ENCODE measurements around the gene GNG14.

Gene GNG14

GRCh38 chr19:12720296-12720695 is 32.5 kb downstream of the GNG14 start:
- no peak for TF ChIP-seq CTCF (IDR thresholded peaks at IDR 0.05; ENCODE audit: insufficient read depth, low read depth, low read length, missing control alignments)
- H3K4me3 ChIP-seq (ENCODE audit: low read length), result peak overlapping the region; percentile 99

GRCh38 chr19:12720851-12721655 is 33.3 kb downstream of the GNG14 start:
- TF ChIP-seq CTCF (IDR thresholded peaks at IDR 0.05; ENCODE audit: insufficient read depth, low read depth, low read length, missing control alignments), result no peak
- DNase-seq (ENCODE audit: low read depth), result peak; percentile 21
- peak overlapping the region; percentile 99 for H3K4me3 ChIP-seq (ENCODE audit: low read length)

More at GRCh38 chr19:12720296-12720695, 32.5 kb downstream of the GNG14 start:
- DNase-seq (ENCODE audit: low read depth), result no peak

- TF ChIP-seq CTCF (IDR thresholded peaks at IDR 0.05; ENCODE audit: insufficient read depth, low read depth, low read length, missing control alignments), result no peak
- H3K4me3 ChIP-seq (ENCODE audit: low read length), result peak overlapping the region; percentile 99
- peak; percentile 63 for DNase-seq (ENCODE audit: low read depth)
These were observed 34.1 kb downstream of the GNG14 start for GRCh38 chr19:12721656-12722565.

GRCh38 chr19:12722566-12723380 is 35.0 kb downstream of the GNG14 start:
- peak overlapping the region; percentile 99 for H3K4me3 ChIP-seq (ENCODE audit: low read length)
- no peak for TF ChIP-seq CTCF (IDR thresholded peaks at IDR 0.05; ENCODE audit: insufficient read depth, low read depth, low read length, missing control alignments)

GRCh38 chr19:12723381-12723640 is 35.5 kb downstream of the GNG14 start:
- H3K4me3 ChIP-seq (ENCODE audit: low read length), result peak overlapping the region; percentile 99

More at GRCh38 chr19:12722566-12723380, 35.0 kb downstream of the GNG14 start:
- peak; percentile 100 for DNase-seq (ENCODE audit: low read depth)

More at GRCh38 chr19:12723381-12723640, 35.5 kb downstream of the GNG14 start:
- no peak for DNase-seq (ENCODE audit: low read depth)
- no peak for TF ChIP-seq CTCF (IDR thresholded peaks at IDR 0.05; ENCODE audit: insufficient read depth, low read depth, low read length, missing control alignments)
